ENCODE data around the gene PTN.
"Not testable (repeated sequence)": the region's sequence is repeated elsewhere in the genome, so short reads cannot be mapped to it uniquely, and the experiment has no call there.

PTN gene

GRCh38 chr7:137262599-137262998, 80.9 kb downstream of the PTN start:
- no peak for DNase-seq

DNA sequence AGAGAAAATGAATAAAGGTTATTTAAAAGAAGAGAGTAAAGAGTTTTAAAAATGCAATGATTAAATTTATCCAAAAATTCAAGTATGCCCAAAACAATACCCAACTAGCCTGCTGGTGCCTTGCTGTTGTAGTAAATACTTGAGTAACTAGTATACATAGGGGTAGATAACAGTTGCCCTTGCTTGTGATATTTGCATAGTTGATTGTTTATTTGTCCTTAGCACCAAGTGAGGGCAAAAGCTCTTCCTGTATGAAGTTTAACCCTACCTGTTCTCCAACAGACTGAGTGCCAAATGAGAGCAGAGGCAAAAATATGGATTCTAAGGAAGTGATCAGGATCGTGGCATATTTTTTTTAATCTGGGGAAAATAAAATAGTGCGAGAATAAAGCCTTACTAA, 85.0 kb downstream of the PTN start:
- no peak for DNase-seq

GRCh38 chr7:137254766-137255165, 88.8 kb downstream of the PTN start:
- no peak for DNase-seq

GRCh38 chr7:137245890-137246289, 97.6 kb downstream of the PTN start:
- DNase-seq: no peak

GRCh38 chr7:137245186-137245585, 98.3 kb downstream of the PTN start:
- no peak for DNase-seq

- no peak for DNase-seq
Observed at GRCh38 chr7:137243741-137244140, 99.8 kb downstream of the PTN start.

DNA sequence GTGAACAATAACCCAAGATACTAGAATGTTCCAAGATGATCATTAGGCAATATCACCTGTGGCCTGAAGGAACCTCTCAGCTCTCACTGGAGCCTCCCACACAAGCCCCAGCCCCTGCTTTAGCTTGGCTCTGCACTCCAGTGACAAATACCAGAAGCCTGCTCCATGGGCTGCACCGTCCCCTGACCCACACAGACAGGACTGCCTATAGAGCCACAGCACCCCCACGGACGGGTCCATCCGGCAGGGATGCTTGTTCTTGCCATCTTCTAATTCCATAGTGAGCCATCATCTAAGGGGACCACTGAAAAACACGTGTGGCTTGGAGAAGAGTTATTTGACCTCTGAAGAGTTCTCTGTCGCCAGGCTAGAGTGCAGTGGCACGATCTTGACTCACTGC, 100.9 kb downstream of the PTN start:
- no peak for DNase-seq

DNA sequence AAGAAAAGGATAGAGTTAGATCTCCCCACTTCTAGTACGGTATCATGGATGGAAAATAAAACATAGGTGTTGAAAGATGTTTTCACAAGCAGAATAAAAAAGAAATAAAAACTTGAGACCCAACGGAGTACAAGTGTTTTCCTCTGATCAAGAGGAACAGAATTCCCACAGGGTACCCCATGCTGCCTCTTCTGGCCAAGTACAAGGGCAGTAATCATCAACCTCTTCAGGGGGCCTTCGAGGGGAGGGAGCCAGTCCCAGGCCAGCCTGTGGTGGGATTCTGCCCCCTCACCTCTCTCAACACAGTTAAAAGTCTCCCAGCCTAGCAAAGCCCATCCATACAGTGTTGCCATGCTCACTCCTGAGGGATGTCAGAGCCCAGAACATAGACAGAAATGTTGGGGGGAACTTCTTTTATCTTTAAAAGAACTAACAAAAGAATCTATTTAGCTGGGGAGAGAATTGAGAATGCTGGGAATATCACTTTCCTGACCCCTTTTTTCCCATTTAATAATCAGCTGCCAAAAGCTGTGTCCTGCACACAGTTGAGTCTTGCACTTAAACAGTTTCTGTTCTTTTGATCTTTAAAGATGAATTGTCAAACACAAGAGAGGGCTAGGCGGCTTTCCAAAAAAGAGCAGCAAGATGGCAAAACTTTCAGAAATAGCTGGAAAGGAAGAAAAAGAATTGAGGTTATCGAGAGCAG, 101.7 kb downstream of the PTN start:
- DNase-seq: no peak

DNA sequence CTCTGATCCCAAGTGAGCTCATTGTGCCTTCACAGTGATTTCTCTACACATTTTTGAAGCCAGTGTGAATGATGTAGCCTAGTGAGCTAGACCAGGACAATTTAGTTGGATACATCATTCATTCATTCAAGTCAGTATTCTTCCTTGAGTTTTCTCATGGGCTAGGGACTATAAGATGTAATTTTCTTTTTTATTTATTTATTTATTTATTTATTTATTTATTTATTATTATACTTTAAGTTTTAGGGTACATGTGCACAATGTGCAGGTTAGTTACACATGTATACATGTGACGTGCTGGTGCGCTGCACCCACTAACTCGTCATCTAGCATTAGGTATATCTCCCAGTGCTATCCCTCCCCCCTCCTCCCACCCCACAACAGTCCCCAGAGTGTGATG, 104.3 kb downstream of the PTN start:
- DNase-seq: not testable (repeated sequence)

DNA sequence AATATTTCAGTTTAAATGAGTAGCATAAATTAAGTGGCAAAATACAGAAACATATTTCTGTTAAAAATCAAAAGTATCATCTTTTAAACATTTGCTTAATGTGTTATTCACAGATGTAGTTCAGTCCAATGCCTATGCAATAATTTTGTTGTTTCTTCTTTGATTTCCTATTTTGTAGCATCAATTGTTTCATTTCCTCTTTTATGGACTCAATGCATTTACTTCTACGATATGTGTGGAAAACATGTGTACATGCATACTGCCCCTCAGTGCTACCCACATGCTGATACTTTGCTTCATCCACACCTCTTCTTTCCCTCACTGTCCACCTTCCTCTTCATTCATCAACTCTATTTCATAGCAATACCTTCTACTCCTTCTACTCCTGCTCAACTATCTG, 108.1 kb downstream of the PTN start:
- DNase-seq: no peak

- DNase-seq: no peak
Observed at GRCh38 chr7:137231167-137231566, 112.4 kb downstream of the PTN start.

GRCh38 chr7:137221467-137221866, 122.1 kb downstream of the PTN start:
- no peak for DNase-seq

DNA sequence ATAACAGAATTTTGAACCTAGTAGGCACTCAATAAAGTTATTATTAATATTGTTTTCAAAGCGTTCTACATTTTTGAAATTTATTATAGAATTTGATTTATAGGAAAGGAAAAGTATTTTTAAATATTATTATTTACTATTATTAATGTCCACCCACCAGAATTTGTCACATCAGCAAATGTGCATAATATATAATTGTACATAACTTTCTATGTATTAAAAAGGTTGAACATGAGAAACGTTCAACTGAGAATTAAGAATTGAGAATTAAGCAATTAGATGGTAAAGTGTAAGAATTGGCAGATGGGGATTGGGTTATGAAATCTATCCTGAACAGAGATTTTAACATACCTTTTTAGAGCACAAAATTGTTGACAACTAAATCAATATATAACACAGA, 129.8 kb downstream of the PTN start:
- DNase-seq: no peak

DNA sequence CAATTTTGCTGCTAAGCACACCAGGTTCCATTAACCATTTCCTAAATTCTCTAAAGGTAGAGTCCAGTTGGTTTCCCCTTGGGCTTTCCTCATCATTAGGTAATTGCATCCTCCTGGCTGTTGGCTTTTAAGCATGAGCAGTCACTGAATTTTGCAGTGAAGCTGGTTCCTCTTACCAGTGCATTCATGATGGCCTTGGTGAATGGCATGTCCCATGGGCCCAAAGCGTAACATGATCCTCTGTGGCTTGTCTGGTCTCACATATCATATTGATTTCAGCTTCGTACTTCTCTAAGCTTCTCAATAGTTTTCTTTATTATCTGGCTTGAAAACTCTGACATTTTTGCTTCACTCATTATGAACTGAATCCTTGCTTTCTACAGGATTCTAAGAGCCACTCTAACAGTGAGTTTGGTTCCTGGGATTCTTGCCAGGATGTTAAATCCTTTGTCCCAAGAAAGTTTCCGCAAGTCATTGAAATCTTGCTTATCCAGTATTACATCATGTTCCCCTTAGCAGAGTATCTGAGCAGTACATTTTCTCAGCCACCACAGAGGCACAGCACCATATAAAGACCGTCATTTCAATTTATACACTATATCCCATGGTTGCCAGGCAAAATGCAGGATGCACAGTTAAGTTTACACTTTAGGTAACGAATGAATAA, 134.2 kb downstream of the PTN start:
- DNase-seq: no peak

- DNase-seq: no peak
Observed at GRCh38 chr7:137206770-137207169, 136.8 kb downstream of the PTN start.

DNA sequence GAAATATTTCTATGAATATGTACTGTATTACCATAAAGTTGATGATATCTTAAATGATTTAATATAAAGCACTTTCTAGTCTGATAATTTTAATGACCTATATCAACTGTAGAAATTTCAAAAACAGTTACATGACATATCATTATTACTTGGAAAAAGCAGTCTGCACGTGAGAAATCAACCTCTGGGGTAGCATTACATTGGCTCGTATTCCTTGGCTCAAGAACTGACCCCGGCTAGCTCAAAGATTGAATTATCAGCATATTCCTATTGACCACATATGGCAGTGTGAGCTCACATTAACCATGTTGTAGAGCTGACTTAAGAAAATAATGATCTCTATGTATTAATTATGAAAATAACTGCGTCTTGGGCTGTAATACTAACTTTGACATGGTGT, 139.3 kb downstream of the PTN start:
- no peak for DNase-seq

- DNase-seq: no peak
Observed at GRCh38 chr7:137203351-137203750, 140.2 kb downstream of the PTN start.

- DNase-seq: no peak
Observed at GRCh38 chr7:137196648-137197047, 146.9 kb downstream of the PTN start.

GRCh38 chr7:137195996-137196395, 147.5 kb downstream of the PTN start:
- no peak for DNase-seq

DNA sequence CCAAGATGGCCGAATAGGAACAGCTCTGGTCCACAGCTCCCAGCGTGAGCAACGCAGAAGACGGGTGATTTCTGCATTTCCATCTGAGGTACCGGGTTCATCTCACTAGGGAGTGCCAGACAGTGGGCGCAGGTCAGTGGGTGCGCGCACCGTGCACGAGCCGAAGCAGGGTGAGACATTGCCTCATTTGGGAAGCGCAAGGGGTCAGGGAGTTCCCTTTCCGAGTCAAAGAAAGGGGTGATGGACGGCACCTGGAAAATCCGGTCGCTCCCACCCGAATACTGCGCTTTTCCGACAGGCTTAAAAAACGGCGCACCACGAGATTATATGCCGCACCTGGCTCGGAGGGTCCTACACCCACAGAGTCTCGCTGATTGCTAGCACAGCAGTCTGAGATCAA, 161.9 kb downstream of the PTN start:
- DNase-seq: not testable (repeated sequence)

Data from cerebellar nuclear complex (tissue), 1 donor.